HepG2 (cell line): Measurements from ENCODE around the gene CASKIN1. TPM values are rescaled to one million over a fixed set of nuclear protein-coding genes. Genes with fewer than 3 reads are reported as not detected.
A peak's percentile ranks its signal among the peaks of the same experiment; 100 is the strongest.

Experiments
- ARNT2 ChIP-seq: sonication (generic); formaldehyde crosslinking; IDR thresholded peaks from 2 replicates; pipeline ENCODE4 v1.8.0; 2022; ENCODE audit warnings: mild to moderate bottlenecking, low read depth, missing genetic modification reagents, moderate library complexity
- CHCHD3 ChIP-seq: sonication (generic); formaldehyde crosslinking; IDR thresholded peaks from 2 replicates; pipeline ENCODE4 v1.8.0; 2022; ENCODE audit warnings: mild to moderate bottlenecking, missing genetic modification reagents, moderate library complexity
- NCOR1 ChIP-seq: fragments of 200-600 bp; sonication (generic); IDR thresholded peaks from 2 replicates; pipeline ENCODE4 v1.7.0; 2017; ENCODE audit warnings: antibody characterized with exemption, low read length, borderline replicate concordance
- SAP130 ChIP-seq: IDR thresholded peaks from 2 replicates; pipeline ENCODE4 v1.6.1; 2016; ENCODE audit warnings: low read depth
- SCMH1 ChIP-seq: sonication (generic); formaldehyde crosslinking; IDR thresholded peaks from 2 replicates; pipeline ENCODE4 v1.9.0; 2021; ENCODE audit warnings: missing genetic modification reagents, mild to moderate bottlenecking, borderline replicate concordance
- SP5 ChIP-seq: IDR thresholded peaks from 2 replicates; pipeline ENCODE4 v1.6.1; 2016; ENCODE audit warnings: low read depth, borderline replicate concordance
- STAT5B ChIP-seq: sonication (generic); formaldehyde crosslinking; IDR thresholded peaks from 2 replicates; pipeline ENCODE4 v1.4.0; 2020; ENCODE audit warnings: missing genetic modification reagents
- ZNF556 ChIP-seq: sonication (generic); formaldehyde crosslinking; IDR thresholded peaks from 2 replicates; pipeline ENCODE4 v1.4.0; 2020; ENCODE audit warnings: mild to moderate bottlenecking, missing genetic modification reagents, borderline replicate concordance
- ZNF567 ChIP-seq: sonication (generic); formaldehyde crosslinking; IDR thresholded peaks from 2 replicates; pipeline ENCODE4 v1.8.1; 2023; ENCODE audit warnings: mild to moderate bottlenecking, missing genetic modification reagents, borderline replicate concordance
- polyA plus RNA-seq, 8 experiments: library from polyadenylated mRNA; depleted of rRNA in 3 of 8; stranded (reverse) in 7 of 8; unstranded in 1 of 8; fragments of >200 nt; fragmentation: Illumina TruSeq in 4 of 8; extraction: Trizol in 4 of 8; gene quantifications; 2 replicates each; pipeline versions ENCODE4 v1.2.1 to v1.2.3, GENCODE V29; 2011 to 2016; ENCODE audit warnings: low read depth in 4 of 8, missing spikeins in 1 of 8, mixed read lengths in 1 of 8; ENCODE audit not compliant: insufficient read depth in 1 of 8
- total RNA-seq, 5 experiments: library from RNA; depleted of rRNA; stranded (reverse); fragments of >200 nt; fragmentation: Illumina TruSeq; extraction: Trizol; gene quantifications; 2 replicates each; pipeline ENCODE4 v1.2.3, GENCODE V29; 2016; ENCODE audit warnings: low read depth in 1 of 5
- TF ChIP-seq, protein P1 (sequence below): sonication (generic); formaldehyde crosslinking; IDR thresholded peaks from 2 replicates; pipeline ENCODE4 v1.8.0; 2022; ENCODE audit warnings: missing genetic modification reagents, mild to moderate bottlenecking, inconsistent platforms, borderline replicate concordance
- TF ChIP-seq, protein P2 (sequence below): IDR thresholded peaks from 2 replicates; pipeline ENCODE4 v1.6.1; 2016; ENCODE audit warnings: low read depth, control low read depth
- TF ChIP-seq, protein P3 (sequence below), 2 experiments: sonication (generic) in 1 of 2; formaldehyde crosslinking in 1 of 2; IDR thresholded peaks; 2 replicates each; pipeline versions ENCODE4 v1.4.0 to v1.6.1; 2016 to 2020; ENCODE audit warnings: borderline replicate concordance in 1 of 2, low read depth in 1 of 2, mild to moderate bottlenecking in 1 of 2, missing genetic modification reagents in 1 of 2
- TF ChIP-seq, protein P4 (sequence below): sonication (generic); formaldehyde crosslinking; IDR thresholded peaks from 2 replicates; pipeline ENCODE4 v1.9.0; 2021; ENCODE audit warnings: missing genetic modification reagents, borderline replicate concordance
- TF ChIP-seq, protein P5 (sequence below): sonication (generic); formaldehyde crosslinking; IDR thresholded peaks from 2 replicates; pipeline ENCODE4 v1.4.0; 2020; ENCODE audit warnings: mild to moderate bottlenecking, missing genetic modification reagents
- TF ChIP-seq, protein P6 (sequence below): IDR thresholded peaks from 2 replicates; pipeline ENCODE4 v1.6.1; 2018; ENCODE audit warnings: missing genetic modification reagents

CASKIN1 gene
- total and polyA plus RNA-seq, 2 of the 13 experiments (the other 11 are each of a cell fraction or from before 2014, with no cell fraction given): 1.2 to 2.2 TPM

DNA sequence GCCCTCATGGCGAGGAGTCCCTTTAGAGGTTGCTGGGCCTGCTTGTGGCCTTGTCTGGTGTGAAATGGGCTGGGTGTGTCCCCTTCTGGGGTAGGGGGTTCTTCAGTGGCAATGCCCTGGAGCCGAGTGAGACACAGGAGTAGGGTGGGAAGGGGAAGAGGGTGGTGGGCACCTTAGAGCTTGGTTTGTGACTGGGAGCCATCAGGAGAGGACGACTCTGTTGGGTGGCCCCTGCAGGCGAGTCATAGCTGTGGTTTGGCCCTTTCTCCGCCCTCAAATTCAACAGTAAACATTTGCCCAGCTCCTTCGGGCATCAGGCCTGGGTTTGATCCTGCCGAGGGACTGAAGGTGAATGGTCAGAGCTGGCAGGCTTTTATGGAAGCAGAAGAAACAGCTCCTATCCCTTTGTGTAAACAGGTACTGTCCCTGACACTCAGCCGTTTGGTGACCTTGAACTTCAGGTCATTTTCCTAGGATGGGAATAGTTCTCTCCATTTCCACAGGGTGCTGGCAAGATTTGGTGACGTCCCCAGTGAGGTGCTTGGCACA lies 29.9 kb upstream of the CASKIN1 start (continued):
- TF ChIP-seq, protein P1, sequence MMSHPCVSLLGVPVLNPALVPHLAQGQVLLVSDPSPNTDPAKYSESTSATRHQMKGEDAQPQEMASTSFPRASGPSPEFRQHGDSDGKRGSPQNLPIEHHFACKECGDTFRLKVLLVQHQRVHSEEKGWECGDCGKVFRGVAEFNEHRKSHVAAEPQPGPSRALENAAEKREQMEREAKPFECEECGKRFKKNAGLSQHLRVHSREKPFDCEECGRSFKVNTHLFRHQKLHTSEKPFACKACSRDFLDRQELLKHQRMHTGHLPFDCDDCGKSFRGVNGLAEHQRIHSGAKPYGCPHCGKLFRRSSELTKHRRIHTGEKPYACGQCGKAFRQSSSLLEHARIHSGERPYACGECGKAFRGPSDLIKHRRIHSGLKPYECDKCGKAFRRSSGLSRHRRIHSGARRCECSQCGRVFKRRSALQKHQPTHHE: no peak
- TF ChIP-seq ZNF556: peak; percentile 56; the same call in 1 of the 2 replicates
- no peak for TF ChIP-seq SCMH1 (CRISPR knock-in tag)
- no peak for TF ChIP-seq CHCHD3
- TF ChIP-seq ZNF567 (CRISPR knock-in tag): no peak
- TF ChIP-seq, protein P2, sequence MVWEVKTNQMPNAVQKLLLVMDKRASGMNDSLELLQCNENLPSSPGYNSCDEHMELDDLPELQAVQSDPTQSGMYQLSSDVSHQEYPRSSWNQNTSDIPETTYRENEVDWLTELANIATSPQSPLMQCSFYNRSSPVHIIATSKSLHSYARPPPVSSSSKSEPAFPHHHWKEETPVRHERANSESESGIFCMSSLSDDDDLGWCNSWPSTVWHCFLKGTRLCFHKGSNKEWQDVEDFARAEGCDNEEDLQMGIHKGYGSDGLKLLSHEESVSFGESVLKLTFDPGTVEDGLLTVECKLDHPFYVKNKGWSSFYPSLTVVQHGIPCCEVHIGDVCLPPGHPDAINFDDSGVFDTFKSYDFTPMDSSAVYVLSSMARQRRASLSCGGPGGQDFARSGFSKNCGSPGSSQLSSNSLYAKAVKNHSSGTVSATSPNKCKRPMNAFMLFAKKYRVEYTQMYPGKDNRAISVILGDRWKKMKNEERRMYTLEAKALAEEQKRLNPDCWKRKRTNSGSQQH (CRISPR knock-in tag): no peak
- no peak for TF ChIP-seq STAT5B
- TF ChIP-seq, protein P3, sequence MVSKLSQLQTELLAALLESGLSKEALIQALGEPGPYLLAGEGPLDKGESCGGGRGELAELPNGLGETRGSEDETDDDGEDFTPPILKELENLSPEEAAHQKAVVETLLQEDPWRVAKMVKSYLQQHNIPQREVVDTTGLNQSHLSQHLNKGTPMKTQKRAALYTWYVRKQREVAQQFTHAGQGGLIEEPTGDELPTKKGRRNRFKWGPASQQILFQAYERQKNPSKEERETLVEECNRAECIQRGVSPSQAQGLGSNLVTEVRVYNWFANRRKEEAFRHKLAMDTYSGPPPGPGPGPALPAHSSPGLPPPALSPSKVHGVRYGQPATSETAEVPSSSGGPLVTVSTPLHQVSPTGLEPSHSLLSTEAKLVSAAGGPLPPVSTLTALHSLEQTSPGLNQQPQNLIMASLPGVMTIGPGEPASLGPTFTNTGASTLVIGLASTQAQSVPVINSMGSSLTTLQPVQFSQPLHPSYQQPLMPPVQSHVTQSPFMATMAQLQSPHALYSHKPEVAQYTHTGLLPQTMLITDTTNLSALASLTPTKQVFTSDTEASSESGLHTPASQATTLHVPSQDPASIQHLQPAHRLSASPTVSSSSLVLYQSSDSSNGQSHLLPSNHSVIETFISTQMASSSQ (IDR thresholded peaks at IDR 0.05; ENCODE audit: low read depth): no peak
- TF ChIP-seq, protein P3 (CRISPR knock-in tag; IDR thresholded peaks at IDR 0.05; ENCODE audit: borderline replicate concordance): peak; percentile 35; the same call in 1 of the 2 replicates
- TF ChIP-seq ARNT2 (CRISPR knock-in tag): no peak
- TF ChIP-seq, protein P4, sequence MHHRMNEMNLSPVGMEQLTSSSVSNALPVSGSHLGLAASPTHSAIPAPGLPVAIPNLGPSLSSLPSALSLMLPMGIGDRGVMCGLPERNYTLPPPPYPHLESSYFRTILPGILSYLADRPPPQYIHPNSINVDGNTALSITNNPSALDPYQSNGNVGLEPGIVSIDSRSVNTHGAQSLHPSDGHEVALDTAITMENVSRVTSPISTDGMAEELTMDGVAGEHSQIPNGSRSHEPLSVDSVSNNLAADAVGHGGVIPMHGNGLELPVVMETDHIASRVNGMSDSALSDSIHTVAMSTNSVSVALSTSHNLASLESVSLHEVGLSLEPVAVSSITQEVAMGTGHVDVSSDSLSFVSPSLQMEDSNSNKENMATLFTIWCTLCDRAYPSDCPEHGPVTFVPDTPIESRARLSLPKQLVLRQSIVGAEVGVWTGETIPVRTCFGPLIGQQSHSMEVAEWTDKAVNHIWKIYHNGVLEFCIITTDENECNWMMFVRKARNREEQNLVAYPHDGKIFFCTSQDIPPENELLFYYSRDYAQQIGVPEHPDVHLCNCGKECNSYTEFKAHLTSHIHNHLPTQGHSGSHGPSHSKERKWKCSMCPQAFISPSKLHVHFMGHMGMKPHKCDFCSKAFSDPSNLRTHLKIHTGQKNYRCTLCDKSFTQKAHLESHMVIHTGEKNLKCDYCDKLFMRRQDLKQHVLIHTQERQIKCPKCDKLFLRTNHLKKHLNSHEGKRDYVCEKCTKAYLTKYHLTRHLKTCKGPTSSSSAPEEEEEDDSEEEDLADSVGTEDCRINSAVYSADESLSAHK (CRISPR knock-in tag): no peak
- TF ChIP-seq, protein P5, sequence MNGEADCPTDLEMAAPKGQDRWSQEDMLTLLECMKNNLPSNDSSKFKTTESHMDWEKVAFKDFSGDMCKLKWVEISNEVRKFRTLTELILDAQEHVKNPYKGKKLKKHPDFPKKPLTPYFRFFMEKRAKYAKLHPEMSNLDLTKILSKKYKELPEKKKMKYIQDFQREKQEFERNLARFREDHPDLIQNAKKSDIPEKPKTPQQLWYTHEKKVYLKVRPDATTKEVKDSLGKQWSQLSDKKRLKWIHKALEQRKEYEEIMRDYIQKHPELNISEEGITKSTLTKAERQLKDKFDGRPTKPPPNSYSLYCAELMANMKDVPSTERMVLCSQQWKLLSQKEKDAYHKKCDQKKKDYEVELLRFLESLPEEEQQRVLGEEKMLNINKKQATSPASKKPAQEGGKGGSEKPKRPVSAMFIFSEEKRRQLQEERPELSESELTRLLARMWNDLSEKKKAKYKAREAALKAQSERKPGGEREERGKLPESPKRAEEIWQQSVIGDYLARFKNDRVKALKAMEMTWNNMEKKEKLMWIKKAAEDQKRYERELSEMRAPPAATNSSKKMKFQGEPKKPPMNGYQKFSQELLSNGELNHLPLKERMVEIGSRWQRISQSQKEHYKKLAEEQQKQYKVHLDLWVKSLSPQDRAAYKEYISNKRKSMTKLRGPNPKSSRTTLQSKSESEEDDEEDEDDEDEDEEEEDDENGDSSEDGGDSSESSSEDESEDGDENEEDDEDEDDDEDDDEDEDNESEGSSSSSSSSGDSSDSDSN: 0 out of 2 replicates have a peak, but pooled peaks have one; percentile 35
- peak; percentile 98 for TF ChIP-seq SP5 (CRISPR knock-in tag)
- peak; percentile 61; the same call in 1 of the 2 replicates for TF ChIP-seq NCOR1
- TF ChIP-seq, protein P6, sequence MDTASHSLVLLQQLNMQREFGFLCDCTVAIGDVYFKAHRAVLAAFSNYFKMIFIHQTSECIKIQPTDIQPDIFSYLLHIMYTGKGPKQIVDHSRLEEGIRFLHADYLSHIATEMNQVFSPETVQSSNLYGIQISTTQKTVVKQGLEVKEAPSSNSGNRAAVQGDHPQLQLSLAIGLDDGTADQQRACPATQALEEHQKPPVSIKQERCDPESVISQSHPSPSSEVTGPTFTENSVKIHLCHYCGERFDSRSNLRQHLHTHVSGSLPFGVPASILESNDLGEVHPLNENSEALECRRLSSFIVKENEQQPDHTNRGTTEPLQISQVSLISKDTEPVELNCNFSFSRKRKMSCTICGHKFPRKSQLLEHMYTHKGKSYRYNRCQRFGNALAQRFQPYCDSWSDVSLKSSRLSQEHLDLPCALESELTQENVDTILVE (CRISPR knock-in tag): peak; percentile 14; the same call in 1 of the 2 replicates
- TF ChIP-seq SAP130: peak; percentile 79
